K562 (cell line): ENCODE measurements around the gene SNAPC5. TPM values are rescaled to one million over a fixed set of nuclear protein-coding genes. Genes with fewer than 3 reads are reported as not detected.

ENCODE experiments used
- BCOR ChIP-seq: fragments of 450-650 bp; IDR thresholded peaks from 2 replicates; pipeline ENCODE4 v1.6.1; 2016
- CBX3 ChIP-seq, 2 experiments: IDR thresholded peaks; 1 replicate in 1 of 2; 2 replicates in 1 of 2; pipeline ENCODE4 v1.6.1; 2012; ENCODE audit warnings: inconsistent platforms in 2 of 2, low read length in 2 of 2, borderline replicate concordance in 1 of 2, control low read depth in 1 of 2
- EP300 ChIP-seq: IDR thresholded peaks from 2 replicates; pipeline ENCODE4 v1.6.1; 2012; ENCODE audit warnings: low read length, improper control_type of control experiment
- ETV1 ChIP-seq: fragments of 450-650 bp; conservative IDR thresholded peaks from 2 replicates; pipeline ENCODE4 v1.6.1; 2016; ENCODE audit warnings: missing genetic modification characterization, control low read depth, low read depth, missing compliant biosample characterization
- FOXM1 ChIP-seq, 2 experiments: fragments of 450-650 bp in 1 of 2; sonication (generic) in 1 of 2; formaldehyde crosslinking in 1 of 2; IDR thresholded peaks; 2 replicates each; pipeline versions ENCODE4 v1.6.1 to v1.9.0; 2017 to 2022; ENCODE audit warnings: low read depth in 2 of 2, mild to moderate bottlenecking in 2 of 2, missing genetic modification reagents in 1 of 2, moderate library complexity in 1 of 2
- KDM1A ChIP-seq, 2 experiments: fragments of 450-650 bp; IDR thresholded peaks; 2 replicates each; pipeline ENCODE4 v1.6.1; 2016; ENCODE audit warnings: mild to moderate bottlenecking in 2 of 2
- MAFK ChIP-seq: IDR thresholded peaks from 2 replicates; pipeline ENCODE4 v1.6.1; 2011; ENCODE audit warnings: low read length, improper control_type of control experiment
- MEF2D ChIP-seq: conservative IDR thresholded peaks from 2 replicates; pipeline ENCODE4 v1.6.1; 2016; ENCODE audit warnings: low read depth, missing genetic modification characterization, missing compliant biosample characterization
- MTF1 ChIP-seq: fragments of 250-450 bp; sonication (Bioruptor Pico); IDR thresholded peaks from 2 replicates; pipeline ENCODE4 v1.9.0; 2021; ENCODE audit warnings: moderate library complexity, mild to moderate bottlenecking, inconsistent platforms, borderline replicate concordance
- NCOA1 ChIP-seq: fragments of 450-650 bp; IDR thresholded peaks from 2 replicates; pipeline ENCODE4 v1.6.1; 2016; ENCODE audit warnings: low read depth
- NCOA4 ChIP-seq: fragments of 450-650 bp; IDR thresholded peaks from 2 replicates; pipeline ENCODE4 v1.6.1; 2018; ENCODE audit warnings: mild to moderate bottlenecking; ENCODE audit not compliant: partially characterized antibody
- NFIC ChIP-seq: fragments of 450-650 bp; IDR thresholded peaks from 2 replicates; pipeline ENCODE4 v1.6.1; 2017; ENCODE audit warnings: mild to moderate bottlenecking, inconsistent platforms
- PHB2 ChIP-seq: fragments of 450-650 bp; IDR thresholded peaks from 2 replicates; pipeline ENCODE4 v1.6.1; 2017; ENCODE audit warnings: low read depth
- POLR2AphosphoS5 ChIP-seq: IDR thresholded peaks from 2 replicates; pipeline ENCODE4 v1.6.1; 2011; ENCODE audit warnings: mild to moderate bottlenecking, low read depth, low read length, moderate library complexity; ENCODE audit not compliant: control insufficient read depth, insufficient read depth
- ZBTB40 ChIP-seq, 2 experiments: fragments of 450-650 bp in 1 of 2; sonication (generic) in 1 of 2; formaldehyde crosslinking in 1 of 2; IDR thresholded peaks; 2 replicates each; pipeline versions ENCODE4 v1.7.1 to v1.9.0; 2016 to 2022; ENCODE audit warnings: inconsistent platforms in 1 of 2, mild to moderate bottlenecking in 1 of 2, missing genetic modification reagents in 1 of 2
- ZNF121 ChIP-seq: sonication (generic); formaldehyde crosslinking; conservative IDR thresholded peaks from 2 replicates; pipeline ENCODE4 v1.8.0; 2022; ENCODE audit warnings: missing genetic modification reagents
- ZNF184 ChIP-seq: sonication (generic); formaldehyde crosslinking; IDR thresholded peaks from 2 replicates; pipeline ENCODE4 v1.5.0; 2020; ENCODE audit warnings: missing genetic modification reagents
- polyA plus RNA-seq, 8 experiments: library from polyadenylated mRNA; depleted of rRNA in 4 of 8; stranded (reverse) in 5 of 8; unstranded in 3 of 8; fragments of >200 nt; fragmentation: Nextera tagmentation in 2 of 8; fragmentation: Illumina TruSeq in 1 of 8; extraction: Ambion mirVana in 2 of 8; extraction: Trizol in 1 of 8; gene quantifications; 2 replicates each; pipeline versions ENCODE4 v1.2.1 to v1.2.3, GENCODE V29; 2011 to 2014; ENCODE audit warnings: inconsistent platforms in 1 of 8, missing spikeins in 1 of 8
- total RNA-seq, 7 experiments: library from RNA; depleted of rRNA in 6 of 7; stranded (reverse); fragments of >200 nt in 6 of 7; fragmentation: Illumina TruSeq in 2 of 7; extraction: Trizol in 2 of 7; gene quantifications; 2 replicates each; pipeline versions ENCODE4 v1.2.1 to v1.2.3, GENCODE V29; 2011 to 2021; ENCODE audit warnings: low replicate concordance in 1 of 7
- TF ChIP-seq, protein P1 (sequence below): sonication (generic); formaldehyde crosslinking; IDR thresholded peaks from 2 replicates; pipeline ENCODE4 v1.8.0; 2022; ENCODE audit warnings: mild to moderate bottlenecking, low read depth, missing genetic modification reagents

SNAPC5 gene
- total and polyA plus RNA-seq, 9 of the 15 experiments (the other 6 are each of a cell fraction or from before 2014, with no cell fraction given), result 52.8 to 155 (median 96.5) TPM

- TF ChIP-seq, protein P1, sequence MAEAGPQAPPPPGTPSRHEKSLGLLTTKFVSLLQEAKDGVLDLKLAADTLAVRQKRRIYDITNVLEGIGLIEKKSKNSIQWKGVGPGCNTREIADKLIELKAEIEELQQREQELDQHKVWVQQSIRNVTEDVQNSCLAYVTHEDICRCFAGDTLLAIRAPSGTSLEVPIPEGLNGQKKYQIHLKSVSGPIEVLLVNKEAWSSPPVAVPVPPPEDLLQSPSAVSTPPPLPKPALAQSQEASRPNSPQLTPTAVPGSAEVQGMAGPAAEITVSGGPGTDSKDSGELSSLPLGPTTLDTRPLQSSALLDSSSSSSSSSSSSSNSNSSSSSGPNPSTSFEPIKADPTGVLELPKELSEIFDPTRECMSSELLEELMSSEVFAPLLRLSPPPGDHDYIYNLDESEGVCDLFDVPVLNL (CRISPR knock-in tag), result no peak
- TF ChIP-seq KDM1A (IDR thresholded peaks at IDR 0.05) (peak; percentile 20 to 29; a peak in 2 of 4 replicates), CBX3 (IDR thresholded peaks at IDR 0.05; ENCODE audit: borderline replicate concordance in 1 of 2, low read length in 2 of 2) (peak in 1 of 2 experiments; percentile 25; a peak in 1 of 3 replicates), ZNF184 (CRISPR knock-in tag) (no peak), BCOR (0 out of 2 replicates have a peak, but pooled peaks have one; percentile 19), POLR2AphosphoS5 (peak; percentile 66; the same call in 1 of the 2 replicates), EP300 (peak; percentile 78; the same call in 1 of the 2 replicates), FOXM1 (IDR thresholded peaks at IDR 0.05; ENCODE audit: low read depth) (peak; percentile 70; the same call in 1 of the 2 replicates), FOXM1 (CRISPR knock-in tag; IDR thresholded peaks at IDR 0.05; ENCODE audit: low read depth) (no peak), NFIC (peak; percentile 64), PHB2 (peak; percentile 20; the same call in 1 of the 2 replicates), MEF2D (tag) (no peak), ZNF121 (CRISPR knock-in tag) (no peak), NCOA4 (no peak), ZBTB40 (IDR thresholded peaks at IDR 0.05) (no peak), ZBTB40 (CRISPR knock-in tag; IDR thresholded peaks at IDR 0.05) (no peak), MTF1 (CRISPR knock-in tag) (no peak), ETV1 (peak; percentile 63), NCOA1 (peak; percentile 42; the same call in 1 of the 2 replicates), MAFK (0 out of 2 replicates have a peak, but pooled peaks have one; percentile 10)
Measured at GRCh38 chr15:66481107-66481856, 16.3 kb downstream of the SNAPC5 start (continued).
